Measurements from ENCODE around the gene UBE2V1. TPM values are rescaled to one million over a fixed set of nuclear protein-coding genes. Genes with fewer than 3 reads are reported as not detected.

Gene UBE2V1
- total and polyA plus RNA-seq, 2 of the 13 experiments (the other 11 are each of a cell fraction or from before 2014, with no cell fraction given) = 81.3 to 132 TPM

DNA sequence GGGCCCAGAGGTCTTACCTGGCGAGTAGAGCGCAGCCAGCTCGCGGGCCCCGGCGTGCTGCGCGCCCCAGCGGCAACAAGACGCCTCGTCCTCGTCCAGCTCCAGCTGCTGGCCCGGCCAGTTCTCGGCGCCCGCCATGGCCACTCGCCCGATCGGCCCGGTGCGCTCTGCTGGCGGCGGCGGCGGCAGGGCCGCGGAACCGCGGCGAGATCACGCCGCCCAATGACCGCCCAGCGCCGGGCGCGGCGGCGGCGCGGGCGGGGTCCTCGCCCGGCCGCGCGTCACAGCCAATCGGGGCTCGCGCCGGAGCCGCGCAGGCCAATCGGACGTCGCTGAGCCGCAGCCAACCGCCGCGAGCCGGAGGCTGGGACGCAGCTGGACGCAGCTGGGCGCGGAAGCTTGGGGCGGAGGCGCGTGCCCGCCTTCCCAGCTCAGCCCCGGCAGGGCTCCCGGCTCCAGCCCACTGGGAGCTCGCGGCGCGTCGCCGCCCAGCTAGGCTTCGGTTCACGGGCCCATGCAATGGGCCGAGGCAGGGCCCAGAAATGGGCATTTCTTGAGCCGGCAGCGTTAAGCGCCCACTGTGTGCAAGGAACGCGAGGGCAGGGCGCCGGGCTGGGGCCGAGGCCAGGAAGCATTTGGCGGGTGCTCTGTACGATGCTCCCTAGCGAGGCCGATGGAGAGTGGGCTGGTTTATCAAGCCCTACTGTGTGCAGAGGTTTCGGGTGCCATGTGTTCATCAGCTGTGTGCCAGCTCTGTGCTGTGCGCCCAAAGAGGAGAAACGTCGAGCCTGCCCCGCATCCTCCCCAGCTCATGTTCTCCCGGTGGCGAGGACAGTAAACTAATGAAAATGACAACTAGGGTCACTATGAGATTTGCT, 40.8 kb upstream of the UBE2V1 start, which contains the start of gene PEDS1 (continued):
- TF ChIP-seq ZNF660 (CRISPR knock-in tag; IDR thresholded peaks at IDR 0.05; ENCODE audit: borderline replicate concordance, low read depth) (peak; percentile 76; the same call in 1 of the 2 replicates), PAX8 (CRISPR knock-in tag; IDR thresholded peaks at IDR 0.05; ENCODE audit: borderline replicate concordance) (peak; percentile 98; the same call in 1 of the 2 replicates), KAT8 (CRISPR knock-in tag; IDR thresholded peaks at IDR 0.05) (peak; percentile 89), RCOR2 (CRISPR knock-in tag; IDR thresholded peaks at IDR 0.05) (peak; percentile 68; the same call in 1 of the 2 replicates), ZMYM2 (CRISPR knock-in tag; IDR thresholded peaks at IDR 0.05) (peak; percentile 76; the same call in 1 of the 2 replicates), HOXA9 (CRISPR knock-in tag; IDR thresholded peaks at IDR 0.05; ENCODE audit: borderline replicate concordance) (peak; percentile 78), ATM (IDR thresholded peaks at IDR 0.05; ENCODE audit: borderline replicate concordance) (no peak), ZNF713 (CRISPR knock-in tag; IDR thresholded peaks at IDR 0.05) (peak; percentile 69; the same call in 1 of the 2 replicates), ZBTB38 (CRISPR knock-in tag; IDR thresholded peaks at IDR 0.05) (peak; percentile 91), ZNF83 (CRISPR knock-in tag; IDR thresholded peaks at IDR 0.05; ENCODE audit: borderline replicate concordance) (no peak)
- TF ChIP-seq, protein P1, sequence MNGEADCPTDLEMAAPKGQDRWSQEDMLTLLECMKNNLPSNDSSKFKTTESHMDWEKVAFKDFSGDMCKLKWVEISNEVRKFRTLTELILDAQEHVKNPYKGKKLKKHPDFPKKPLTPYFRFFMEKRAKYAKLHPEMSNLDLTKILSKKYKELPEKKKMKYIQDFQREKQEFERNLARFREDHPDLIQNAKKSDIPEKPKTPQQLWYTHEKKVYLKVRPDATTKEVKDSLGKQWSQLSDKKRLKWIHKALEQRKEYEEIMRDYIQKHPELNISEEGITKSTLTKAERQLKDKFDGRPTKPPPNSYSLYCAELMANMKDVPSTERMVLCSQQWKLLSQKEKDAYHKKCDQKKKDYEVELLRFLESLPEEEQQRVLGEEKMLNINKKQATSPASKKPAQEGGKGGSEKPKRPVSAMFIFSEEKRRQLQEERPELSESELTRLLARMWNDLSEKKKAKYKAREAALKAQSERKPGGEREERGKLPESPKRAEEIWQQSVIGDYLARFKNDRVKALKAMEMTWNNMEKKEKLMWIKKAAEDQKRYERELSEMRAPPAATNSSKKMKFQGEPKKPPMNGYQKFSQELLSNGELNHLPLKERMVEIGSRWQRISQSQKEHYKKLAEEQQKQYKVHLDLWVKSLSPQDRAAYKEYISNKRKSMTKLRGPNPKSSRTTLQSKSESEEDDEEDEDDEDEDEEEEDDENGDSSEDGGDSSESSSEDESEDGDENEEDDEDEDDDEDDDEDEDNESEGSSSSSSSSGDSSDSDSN (CRISPR knock-in tag; IDR thresholded peaks at IDR 0.05) = peak; percentile 96
- TF ChIP-seq, protein P2, sequence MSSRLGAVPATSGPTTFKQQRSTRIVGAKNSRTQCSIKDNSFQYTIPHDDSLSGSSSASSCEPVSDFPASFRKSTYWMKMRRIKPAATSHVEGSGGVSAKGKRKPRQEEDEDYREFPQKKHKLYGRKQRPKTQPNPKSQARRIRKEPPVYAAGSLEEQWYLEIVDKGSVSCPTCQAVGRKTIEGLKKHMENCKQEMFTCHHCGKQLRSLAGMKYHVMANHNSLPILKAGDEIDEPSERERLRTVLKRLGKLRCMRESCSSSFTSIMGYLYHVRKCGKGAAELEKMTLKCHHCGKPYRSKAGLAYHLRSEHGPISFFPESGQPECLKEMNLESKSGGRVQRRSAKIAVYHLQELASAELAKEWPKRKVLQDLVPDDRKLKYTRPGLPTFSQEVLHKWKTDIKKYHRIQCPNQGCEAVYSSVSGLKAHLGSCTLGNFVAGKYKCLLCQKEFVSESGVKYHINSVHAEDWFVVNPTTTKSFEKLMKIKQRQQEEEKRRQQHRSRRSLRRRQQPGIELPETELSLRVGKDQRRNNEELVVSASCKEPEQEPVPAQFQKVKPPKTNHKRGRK (CRISPR knock-in tag; IDR thresholded peaks at IDR 0.05) = 0 out of 2 replicates have a peak, but pooled peaks have one; percentile 67
- TF ChIP-seq, protein P3, sequence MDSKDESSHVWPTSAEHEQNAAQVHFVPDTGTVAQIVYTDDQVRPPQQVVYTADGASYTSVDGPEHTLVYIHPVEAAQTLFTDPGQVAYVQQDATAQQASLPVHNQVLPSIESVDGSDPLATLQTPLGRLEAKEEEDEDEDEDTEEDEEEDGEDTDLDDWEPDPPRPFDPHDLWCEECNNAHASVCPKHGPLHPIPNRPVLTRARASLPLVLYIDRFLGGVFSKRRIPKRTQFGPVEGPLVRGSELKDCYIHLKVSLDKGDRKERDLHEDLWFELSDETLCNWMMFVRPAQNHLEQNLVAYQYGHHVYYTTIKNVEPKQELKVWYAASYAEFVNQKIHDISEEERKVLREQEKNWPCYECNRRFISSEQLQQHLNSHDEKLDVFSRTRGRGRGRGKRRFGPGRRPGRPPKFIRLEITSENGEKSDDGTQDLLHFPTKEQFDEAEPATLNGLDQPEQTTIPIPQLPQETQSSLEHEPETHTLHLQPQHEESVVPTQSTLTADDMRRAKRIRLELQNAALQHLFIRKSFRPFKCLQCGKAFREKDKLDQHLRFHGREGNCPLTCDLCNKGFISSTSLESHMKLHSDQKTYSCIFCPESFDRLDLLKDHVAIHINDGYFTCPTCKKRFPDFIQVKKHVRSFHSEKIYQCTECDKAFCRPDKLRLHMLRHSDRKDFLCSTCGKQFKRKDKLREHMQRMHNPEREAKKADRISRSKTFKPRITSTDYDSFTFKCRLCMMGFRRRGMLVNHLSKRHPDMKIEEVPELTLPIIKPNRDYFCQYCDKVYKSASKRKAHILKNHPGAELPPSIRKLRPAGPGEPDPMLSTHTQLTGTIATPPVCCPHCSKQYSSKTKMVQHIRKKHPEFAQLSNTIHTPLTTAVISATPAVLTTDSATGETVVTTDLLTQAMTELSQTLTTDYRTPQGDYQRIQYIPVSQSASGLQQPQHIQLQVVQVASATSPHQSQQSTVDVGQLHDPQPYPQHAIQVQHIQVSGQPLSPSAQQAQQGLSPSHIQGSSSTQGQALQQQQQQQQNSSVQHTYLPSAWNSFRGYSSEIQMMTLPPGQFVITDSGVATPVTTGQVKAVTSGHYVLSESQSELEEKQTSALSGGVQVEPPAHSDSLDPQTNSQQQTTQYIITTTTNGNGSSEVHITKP (CRISPR knock-in tag; IDR thresholded peaks at IDR 0.05; ENCODE audit: low read depth) = peak; percentile 51
- TF ChIP-seq, protein P4, sequence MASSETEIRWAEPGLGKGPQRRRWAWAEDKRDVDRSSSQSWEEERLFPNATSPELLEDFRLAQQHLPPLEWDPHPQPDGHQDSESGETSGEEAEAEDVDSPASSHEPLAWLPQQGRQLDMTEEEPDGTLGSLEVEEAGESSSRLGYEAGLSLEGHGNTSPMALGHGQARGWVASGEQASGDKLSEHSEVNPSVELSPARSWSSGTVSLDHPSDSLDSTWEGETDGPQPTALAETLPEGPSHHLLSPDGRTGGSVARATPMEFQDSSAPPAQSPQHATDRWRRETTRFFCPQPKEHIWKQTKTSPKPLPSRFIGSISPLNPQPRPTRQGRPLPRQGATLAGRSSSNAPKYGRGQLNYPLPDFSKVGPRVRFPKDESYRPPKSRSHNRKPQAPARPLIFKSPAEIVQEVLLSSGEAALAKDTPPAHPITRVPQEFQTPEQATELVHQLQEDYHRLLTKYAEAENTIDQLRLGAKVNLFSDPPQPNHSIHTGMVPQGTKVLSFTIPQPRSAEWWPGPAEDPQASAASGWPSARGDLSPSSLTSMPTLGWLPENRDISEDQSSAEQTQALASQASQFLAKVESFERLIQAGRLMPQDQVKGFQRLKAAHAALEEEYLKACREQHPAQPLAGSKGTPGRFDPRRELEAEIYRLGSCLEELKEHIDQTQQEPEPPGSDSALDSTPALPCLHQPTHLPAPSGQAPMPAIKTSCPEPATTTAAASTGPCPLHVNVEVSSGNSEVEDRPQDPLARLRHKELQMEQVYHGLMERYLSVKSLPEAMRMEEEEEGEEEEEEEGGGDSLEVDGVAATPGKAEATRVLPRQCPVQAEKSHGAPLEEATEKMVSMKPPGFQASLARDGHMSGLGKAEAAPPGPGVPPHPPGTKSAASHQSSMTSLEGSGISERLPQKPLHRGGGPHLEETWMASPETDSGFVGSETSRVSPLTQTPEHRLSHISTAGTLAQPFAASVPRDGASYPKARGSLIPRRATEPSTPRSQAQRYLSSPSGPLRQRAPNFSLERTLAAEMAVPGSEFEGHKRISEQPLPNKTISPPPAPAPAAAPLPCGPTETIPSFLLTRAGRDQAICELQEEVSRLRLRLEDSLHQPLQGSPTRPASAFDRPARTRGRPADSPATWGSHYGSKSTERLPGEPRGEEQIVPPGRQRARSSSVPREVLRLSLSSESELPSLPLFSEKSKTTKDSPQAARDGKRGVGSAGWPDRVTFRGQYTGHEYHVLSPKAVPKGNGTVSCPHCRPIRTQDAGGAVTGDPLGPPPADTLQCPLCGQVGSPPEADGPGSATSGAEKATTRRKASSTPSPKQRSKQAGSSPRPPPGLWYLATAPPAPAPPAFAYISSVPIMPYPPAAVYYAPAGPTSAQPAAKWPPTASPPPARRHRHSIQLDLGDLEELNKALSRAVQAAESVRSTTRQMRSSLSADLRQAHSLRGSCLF (CRISPR knock-in tag; IDR thresholded peaks at IDR 0.05; ENCODE audit: borderline replicate concordance) = 0 out of 2 replicates have a peak, but pooled peaks have one; percentile 89
